Stimulated activated CD8-positive, alpha-beta memory T cell treated with anti-CD3 and anti-CD28 coated beads, Interleukin-2, amount 100 ng/mL, for 48 hours (primary cell): ENCODE results near the gene TPSB2.
"Not testable (repeated sequence)": the region's sequence is repeated elsewhere in the genome, so short reads cannot be mapped to it uniquely, and the experiment has no call there.

Source experiments
- DNase-seq, 2 donors: peaks; one replicate each; pipeline ENCODE4 v3.0.0-alpha.2; 2020; ENCODE audit warnings: low read depth in 2 of 2

TPSB2 gene

DNA sequence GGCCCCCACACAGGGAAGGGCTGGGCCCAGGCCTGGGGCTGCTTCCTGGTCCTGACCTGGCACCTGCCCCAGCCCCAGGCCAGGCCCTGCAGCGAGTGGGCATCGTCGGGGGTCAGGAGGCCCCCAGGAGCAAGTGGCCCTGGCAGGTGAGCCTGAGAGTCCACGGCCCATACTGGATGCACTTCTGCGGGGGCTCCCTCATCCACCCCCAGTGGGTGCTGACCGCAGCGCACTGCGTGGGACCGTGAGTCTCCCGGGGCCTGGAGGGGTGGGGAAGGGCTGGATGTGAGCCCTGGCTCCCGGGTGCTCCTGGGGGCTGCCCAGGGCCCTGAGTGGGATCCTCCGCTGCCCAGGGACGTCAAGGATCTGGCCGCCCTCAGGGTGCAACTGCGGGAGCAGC lies 11.1 kb upstream of the TPSB2 start:
- not testable (repeated sequence) for DNase-seq

DNA sequence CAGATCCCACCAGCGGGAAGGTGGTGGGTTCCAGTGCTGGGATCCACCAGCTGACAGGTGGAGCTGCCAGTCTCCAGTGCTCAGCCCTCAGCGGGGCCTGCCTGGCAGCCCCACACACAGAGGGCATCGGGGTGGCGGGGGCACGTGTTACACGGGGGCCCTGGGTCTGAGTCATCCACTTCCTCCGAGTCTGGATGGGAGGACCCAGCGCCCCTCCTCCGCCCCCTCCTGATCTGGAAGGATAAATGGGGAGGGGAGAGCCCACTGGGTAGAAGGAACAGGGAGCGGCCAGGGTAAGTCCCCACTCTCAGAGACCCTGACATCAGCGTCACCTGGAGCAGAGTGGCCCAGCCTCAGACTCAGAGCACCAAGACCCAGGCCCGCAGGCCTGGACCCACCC lies 10.5 kb upstream of the TPSB2 start, which contains the start of gene TPSAB1:
Gene TPSAB1 (plus strand): TSS at position 270 of the 400 bp plus-strand sequence. CDS start 234 bp downstream, outside the sequence.
- not testable (repeated sequence) for DNase-seq

- DNase-seq, result not testable (repeated sequence)
Measured at GRCh38 chr16:1239575-1239974, 9.6 kb upstream of the TPSB2 start.

- not testable (repeated sequence) for DNase-seq
Measured at GRCh38 chr16:1238909-1239308, 8.9 kb upstream of the TPSB2 start.

DNA sequence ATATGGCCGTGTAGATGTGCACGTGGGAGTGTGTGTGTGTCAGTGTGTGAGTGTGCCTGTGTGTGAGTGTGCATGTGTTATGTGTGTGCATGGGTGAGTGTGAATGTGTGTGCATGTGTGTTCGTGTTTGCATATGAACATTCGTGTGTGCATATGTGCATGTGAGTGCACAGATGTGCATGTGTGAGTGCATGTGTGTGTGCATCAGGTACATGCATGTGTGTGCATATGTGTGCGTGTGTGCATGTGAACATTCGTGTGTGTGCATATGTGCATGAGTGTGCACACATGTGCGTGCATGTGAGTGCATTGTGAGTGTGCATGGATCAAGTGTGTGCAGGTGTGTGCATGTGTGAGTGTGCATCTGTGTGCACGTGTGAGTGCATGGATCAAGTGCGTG lies 8.0 kb upstream of the TPSB2 start:
- no peak for DNase-seq

GRCh38 chr16:1236659-1237058 lies 6.7 kb upstream of the TPSB2 start:
- DNase-seq, result not testable (repeated sequence)

GRCh38 chr16:1232049-1232748 lies 2.2 kb upstream of the TPSB2 start:
- DNase-seq, result not testable (repeated sequence)

- not testable (repeated sequence) for DNase-seq
Measured at GRCh38 chr16:1231301-1231700, 1.3 kb upstream of the TPSB2 start.

- DNase-seq, result not testable (repeated sequence)
Measured at GRCh38 chr16:1230471-1231212, 658 bp upstream of the TPSB2 start.

DNA sequence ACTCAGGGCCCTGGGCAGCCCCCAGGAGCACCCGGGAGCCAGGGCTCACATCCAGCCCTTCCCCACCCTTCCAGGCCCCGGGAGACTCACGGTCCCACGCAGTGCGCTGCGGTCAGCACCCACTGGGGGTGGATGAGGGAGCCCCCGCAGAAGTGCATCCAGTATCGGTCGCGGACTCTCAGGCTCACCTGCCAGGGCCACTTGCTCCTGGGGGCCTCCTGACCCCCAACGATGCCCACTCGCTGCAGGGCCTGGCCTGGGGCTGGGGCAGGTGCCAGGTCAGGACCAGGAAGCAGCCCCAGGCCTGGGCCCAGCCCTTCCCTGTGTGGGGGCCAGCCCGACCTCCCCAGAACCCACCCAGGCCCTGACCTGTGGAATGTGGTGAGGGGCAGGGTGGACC lies 508 bp downstream of the TPSB2 start:
- not testable (repeated sequence) for DNase-seq

DNA sequence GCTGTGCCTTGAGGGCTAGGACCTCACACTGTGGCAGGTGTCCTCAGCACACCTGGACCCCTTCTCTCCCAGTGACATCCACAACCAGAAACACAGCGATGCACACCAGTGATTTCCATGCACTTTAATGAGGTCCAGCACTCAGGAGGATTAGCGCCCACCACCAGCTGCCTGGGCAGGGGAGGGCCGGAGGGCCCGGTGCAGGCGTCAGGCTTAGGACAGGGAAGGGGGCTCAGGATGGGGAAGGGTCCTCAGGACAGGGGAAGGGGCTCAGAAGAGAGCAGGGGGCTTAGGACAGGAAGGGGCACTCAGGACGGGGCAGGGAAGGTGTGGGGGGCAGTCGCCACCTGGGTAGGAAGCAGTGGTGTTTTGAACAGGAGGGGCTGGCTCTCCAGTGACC lies 1.8 kb downstream of the TPSB2 start:
- DNase-seq, result not testable (repeated sequence)

DNA sequence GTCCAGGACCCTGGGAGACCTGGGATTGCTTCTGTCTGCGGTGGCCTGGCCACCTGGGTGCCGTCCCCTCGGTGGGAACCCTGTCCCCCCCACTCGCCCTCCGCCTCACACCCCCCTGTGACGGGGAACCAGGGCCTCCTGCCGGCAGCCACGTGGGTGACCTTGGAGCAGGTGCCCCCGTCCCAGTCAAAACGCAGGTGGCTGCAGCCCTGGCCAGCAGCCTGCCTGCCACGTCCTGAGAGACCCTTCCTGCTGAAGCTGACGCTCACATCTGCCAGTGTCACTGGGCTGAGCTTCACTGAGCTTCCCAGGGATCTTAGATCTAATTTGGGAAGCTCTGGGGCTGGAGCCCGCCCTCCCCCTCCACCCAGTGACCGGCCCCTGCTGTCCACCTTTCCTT lies 3.3 kb downstream of the TPSB2 start:
- DNase-seq, result not testable (repeated sequence)

DNA sequence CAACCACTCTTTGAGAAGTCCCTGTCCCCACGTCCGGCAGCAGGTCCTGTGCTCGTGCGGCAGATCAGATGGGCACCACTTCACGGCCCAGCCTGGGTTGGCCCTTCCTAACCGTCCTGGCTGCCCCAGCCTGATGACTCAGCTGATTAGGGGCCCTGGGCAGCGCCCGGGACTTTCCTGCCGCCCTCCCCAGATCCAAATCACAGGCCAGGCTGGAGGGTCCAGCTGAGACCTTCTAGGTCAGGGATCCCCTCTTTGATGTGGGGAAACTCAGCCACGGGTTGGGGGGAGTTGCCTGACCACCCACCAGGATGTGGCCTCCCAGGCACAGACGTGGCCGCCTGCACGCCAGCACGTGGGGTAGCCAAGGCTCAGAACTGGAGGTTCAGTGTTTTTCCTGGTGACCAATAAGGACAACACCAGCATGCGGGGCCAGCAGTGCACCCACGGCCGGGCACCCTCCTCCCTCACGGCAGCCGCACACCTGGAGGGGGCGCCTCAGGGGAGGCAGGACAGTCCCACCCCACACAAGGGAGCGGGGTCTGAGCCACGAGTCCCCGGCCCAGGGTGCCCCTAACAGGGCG lies 4.2 kb downstream of the TPSB2 start:
- not testable (repeated sequence) for DNase-seq

- DNase-seq, result no peak
Measured at GRCh38 chr16:1225051-1225451, 4.9 kb downstream of the TPSB2 start, which contains the start of gene TPSG1. TSS of gene TPSG1 (minus strand) at chr16:1225268. CDS start at chr16:1225252, 16 bp downstream.

- DNase-seq, result no peak
Measured at GRCh38 chr16:1224558-1224957, 5.4 kb downstream of the TPSB2 start.

DNA sequence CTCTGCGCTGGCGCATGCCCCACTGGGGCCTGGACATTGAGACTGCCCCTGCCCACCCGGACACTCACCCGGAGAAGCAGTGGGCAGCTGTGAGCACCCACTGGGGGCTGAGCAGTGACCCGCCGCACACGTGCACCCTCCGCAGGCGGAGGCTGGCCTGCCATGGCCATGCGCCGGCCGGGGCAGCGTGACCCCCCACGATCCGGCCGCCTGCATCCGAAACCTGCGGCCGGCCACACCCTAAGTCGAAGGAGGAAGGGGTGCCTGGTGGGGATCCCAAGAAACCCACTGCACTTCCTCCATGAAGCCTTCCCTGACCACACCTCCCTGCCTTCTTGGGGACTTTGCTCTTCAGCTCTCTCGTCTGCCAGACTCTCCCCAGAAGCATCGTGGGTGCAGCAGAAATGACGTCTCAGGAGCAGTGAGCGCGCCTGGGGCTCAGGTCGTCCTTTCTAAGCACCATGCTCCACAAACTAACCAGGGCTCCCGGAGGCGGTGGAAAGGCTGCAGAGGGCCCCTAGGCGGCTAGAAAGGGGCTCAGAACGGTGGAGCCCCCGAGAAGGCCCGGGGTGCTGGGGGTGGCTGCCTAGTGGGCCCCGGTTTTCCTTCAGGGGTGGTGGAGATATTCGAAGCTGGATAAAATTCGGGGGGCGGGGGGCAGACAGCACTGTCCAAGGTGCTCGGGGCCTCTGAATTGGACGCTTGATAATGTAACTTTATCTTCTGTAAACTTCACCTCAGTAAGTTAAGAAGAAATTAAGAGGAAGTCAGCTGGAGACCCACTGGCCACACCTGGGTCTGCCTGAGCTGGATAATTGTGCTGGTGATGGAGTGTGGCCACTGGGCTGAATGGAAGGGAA lies 6.4 kb downstream of the TPSB2 start:
- no peak for DNase-seq

- no peak for DNase-seq
Measured at GRCh38 chr16:1222553-1223354, 7.2 kb downstream of the TPSB2 start.

GRCh38 chr16:1221628-1222552 lies 8.1 kb downstream of the TPSB2 start:
- DNase-seq, result no peak

DNA sequence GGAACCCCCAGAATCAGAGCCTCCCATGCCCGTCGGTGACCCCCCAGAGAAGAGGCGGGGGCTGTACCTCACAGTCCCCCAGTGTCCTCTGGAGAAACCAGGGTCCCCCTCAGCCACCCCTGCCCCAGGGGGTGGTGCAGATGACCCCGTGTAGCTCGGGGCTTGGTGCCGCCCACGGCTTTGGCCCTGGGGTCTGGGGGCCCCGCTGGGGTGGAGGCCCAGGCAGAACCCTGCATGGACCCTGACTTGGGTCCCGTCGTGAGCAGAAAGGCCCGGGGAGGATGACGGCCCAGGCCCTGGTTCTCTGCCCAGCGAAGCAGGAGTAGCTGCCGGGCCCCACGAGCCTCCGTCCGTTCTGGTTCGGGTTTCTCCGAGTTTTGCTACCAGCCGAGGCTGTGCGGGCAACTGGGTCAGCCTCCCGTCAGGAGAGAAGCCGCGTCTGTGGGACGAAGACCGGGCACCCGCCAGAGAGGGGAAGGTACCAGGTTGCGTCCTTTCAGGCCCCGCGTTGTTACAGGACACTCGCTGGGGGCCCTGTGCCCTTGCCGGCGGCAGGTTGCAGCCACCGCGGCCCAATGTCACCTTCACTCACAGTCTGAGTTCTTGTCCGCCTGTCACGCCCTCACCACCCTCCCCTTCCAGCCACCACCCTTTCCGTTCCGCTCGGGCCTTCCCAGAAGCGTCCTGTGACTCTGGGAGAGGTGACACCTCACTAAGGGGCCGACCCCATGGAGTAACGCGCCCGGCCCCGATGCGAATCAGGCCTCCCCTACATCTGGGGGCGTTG lies 8.9 kb downstream of the TPSB2 start:
- no peak for DNase-seq
